GM18499 (cell line): ENCODE measurements around the gene RUNX2.

Experiments
- ATAC-seq: cut with Tn5 transposase; IDR thresholded peaks from one replicate; pipeline ENCODE4 v1.9.1; 2021; ENCODE audit warnings: moderate number of reproducible peaks; ENCODE audit not compliant: insufficient read depth, unreplicated experiment

Gene RUNX2

DNA sequence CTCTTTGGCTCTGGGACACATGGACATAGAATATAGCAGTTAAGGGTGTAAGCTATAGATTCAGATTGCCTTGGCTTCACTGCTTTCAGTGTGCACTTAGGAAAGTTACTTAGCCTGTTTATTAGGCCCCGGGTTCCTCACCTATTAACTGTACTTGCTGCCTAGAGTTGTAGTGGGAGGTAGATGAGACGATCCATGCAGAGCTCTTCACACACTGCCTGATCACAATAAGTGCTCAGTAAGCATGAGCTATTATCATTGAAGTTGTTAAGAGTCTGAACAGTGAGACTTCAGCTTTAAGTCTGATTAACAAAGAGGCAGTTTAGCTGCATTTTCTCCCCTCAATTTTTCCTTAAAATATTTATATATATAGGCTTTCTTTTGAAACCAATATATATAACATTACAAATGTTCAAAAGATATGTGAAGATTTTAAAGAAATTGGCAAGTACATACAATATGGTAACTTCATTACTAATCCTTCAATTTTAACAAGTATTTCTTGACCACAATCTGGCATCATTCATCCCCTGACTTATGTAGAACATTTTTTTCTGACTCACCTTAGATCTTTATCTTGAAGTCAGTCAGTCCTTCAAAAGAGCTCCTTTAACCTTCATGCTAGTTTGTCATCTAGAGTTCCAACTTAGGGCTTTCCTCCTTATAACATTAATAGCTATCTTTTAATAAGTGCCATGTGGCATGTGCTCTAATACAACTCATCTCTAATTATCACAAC lies 70.1 kb downstream of the RUNX2 start:
- ATAC-seq = no peak

DNA sequence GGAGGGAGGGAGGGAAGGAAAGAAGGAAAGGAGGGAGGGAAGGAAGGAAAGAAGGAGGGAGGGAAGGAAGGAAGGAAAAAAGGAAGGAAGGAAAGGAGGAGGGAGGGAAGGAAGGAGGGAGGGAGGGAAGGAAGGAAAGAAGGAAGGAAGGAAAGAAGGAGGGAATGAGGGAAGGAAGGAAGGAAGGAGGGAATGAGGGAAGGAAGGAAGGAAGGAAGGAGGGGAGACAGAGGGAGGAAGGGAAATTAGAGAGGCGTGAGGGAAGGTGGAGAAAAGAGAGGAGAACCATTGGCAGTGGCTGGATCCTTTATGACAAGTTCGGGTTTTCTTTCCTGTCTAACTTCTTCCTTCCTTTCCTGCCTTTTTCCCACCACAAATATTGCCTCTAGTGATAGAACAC lies 71.9 kb downstream of the RUNX2 start:
- no peak for ATAC-seq

DNA sequence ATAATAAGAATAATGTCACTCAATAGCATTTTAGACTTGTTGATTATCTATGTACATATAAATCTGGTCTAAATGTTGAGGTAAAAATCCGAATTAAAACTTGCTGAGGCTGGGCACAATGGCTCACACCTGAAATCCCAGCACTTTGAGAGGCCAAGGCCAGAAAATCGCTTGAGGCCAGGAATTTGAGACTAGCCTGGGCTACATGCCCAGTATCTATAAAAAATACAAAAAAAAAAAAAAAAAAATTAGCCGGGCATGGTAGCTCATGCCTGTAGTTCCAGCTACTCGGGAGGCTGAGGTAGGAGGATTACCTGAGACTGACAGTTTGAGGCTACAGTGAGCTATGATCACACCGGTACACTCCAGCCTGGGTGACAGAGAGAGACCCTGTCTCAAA lies 83.8 kb downstream of the RUNX2 start:
- no peak for ATAC-seq

DNA sequence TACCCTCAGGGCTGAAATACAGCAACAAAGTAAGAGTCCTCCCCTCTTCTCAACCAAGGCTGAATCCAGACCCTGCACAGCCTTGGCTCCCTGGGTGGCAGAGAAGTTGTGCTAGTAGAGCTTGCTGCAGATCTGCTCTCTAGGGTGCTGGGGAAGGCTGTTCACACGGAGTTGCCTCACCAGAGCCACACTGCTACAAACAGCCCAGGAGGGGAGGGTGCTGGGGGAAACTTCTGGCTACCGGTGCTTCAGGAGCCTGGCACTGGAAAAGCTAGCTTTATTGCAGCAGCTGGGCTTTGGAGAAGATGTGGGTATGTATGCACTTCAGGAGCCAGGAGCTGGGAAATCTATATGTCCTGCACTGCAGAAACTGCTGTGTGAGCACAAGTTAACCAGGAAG lies 87.2 kb downstream of the RUNX2 start:
- ATAC-seq = no peak

DNA sequence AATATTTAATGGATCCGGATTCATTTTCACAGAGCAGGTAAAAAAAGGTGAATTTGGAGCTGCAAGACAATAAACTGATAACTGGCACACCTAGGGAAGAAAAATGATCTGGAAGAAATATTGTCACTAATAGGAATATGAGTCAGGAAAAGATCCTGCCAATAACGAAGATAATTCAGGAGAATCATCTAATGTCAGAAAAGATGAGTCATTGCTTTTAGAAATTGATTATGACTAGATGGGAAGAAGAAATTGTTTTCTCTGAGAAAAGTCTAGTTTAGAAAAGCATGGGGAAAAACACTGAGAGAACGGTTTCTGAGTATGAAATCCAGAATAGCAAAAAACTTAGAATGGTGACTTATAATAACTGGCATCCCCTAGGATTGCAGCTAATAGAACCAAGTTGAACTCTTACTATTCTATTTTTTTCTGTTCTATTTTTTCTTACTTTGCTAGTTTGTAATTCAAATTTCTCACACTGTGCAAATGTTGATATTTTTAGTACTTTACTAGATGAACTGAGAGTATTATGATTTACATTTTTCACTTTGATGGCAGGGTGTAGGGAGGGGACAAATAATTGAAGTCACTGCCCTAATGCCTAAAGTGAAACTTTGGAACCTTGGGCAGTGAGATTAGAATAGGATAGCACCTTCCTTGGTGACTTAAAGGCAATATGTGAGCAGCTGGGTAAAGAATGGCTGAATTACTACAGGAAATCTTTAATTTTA lies 87.8 kb downstream of the RUNX2 start:
- no peak for ATAC-seq

DNA sequence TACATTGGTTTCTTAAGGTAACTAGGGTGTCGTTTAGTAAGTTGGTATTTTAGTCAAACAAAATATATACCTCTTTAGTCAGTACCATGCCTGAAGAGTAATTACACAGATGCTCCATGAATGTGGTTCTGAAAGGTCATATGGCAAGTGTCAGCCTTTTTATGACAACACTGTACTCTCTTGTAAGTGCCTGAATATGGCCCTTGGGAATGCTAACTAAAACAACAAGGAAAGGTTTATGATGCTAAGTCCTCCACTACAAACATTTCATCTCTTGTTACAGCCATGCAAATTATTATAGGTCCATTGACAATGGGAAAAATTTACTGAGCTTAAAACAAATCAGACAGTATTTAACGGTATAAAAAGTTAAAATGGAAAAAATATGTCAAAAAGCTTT lies 88.6 kb downstream of the RUNX2 start:
- ATAC-seq = no peak

DNA sequence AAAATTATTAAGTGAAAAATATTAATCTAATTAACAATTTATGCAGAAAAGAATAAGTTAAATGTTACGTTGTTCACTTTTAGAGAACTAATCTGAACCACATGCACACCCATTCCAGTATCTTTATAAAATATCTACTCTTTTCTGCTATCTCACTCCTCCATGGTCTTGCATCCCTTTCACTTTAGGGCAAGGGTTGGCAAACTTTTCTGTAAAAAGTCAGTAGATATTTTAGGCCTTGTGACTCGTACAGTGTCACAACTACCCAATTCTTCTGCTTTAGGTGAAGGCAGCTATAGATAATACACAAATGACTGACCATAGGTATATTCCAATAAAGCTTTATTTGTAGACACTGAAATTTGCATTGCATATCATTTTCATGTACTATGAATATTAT lies 89.3 kb downstream of the RUNX2 start:
- ATAC-seq = no peak

DNA sequence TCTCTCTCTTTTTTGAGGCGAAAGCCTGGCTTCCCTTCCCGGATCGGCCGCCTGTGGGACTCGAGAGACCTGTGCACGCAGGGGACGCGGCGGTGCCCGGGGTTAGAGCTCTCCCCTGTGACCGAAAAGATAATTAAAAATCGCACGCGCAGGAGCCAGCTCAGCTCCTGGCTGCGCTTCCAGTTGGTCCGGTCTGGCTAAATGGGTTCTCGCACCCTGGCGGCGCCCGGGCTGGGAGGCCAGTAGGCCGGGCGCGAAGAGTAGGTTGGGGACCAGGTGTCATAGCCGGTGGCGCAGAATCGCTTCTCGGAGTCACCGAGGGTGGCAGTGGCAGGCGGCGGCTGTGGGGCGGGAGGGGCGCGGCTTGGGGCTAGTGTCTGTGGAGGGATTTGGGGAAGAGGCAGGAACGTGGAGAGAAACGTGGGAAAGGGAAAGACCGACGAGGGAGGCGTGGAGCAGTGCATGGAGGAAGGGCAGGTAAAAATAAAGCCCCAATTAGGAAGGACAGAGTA lies 91.5 kb downstream of the RUNX2 start:
- no peak for ATAC-seq

DNA sequence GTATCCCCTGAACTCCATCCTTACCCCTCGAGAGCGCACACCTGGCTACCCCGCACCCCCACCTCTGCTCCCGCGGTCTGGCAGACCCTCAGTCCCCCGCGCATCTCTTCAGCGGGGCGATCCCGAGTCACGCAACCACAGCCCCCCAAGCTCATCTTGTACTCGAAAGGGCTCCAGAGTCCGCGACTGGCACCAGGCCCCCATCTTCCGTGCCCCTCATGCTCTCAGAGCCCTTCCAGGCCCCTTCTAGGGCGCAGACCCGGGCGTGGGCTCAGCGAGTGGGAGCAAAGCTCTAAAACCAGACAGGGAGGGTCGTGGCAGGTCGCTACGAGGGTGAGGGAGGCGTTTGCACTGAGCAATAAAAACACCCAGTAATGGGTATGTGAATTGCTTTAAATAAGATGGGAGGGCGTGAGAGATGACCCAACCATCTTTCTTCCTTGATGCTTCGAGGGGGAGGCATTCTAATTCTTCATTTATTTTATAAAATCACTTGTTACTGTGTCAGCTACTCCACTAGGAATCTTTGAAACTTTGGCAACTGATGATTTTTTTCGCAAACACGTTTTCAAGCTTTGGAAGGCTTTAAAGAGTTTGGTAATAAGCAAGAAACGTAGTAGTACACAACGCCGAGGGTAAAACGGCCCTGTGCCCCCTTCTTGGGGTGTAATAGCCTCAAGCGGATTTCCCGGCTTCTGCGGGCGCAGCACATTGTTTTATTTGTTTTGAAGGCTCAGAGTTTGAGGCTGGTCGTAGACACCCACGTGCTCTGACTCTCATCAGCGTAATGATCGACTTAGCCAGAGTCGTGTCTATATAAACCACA lies 92.2 kb downstream of the RUNX2 start:
- ATAC-seq = no peak

DNA sequence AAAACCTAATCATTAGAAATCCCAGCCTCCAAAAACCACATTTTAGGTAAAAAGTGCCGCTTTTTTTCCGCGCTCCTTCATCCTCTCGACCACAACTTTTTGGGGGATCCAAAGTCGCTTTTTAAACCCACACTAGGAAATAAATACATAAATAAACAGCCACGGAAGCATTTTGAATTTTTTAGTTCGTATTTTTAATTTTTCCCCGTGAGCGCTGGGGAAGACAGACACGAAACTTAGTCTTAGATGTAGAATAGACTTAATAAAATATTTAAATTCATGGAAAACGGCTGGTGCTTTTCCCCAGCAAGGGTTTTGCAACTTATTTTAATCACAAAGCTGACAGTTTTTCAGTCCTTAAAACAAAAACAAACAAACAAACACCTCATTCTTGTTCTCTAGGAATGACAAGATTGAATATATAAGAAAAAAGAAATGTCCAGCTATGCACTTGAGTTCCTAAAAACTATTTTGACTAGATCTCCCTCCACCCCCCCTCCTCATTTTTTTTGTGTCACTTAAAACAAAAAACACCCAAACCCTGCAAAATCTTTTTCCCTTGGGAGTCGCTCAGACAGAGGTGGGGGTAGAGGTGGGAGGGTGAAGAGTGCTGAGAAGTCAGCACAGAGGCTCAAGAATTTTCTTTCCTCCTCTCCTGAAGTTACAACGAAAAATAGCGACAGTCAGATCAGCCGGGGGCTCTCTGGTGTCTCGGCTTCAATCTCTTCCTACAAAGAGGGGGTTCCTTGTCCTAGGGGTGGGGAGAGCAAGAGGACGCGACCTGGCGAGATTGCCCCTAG lies 93.0 kb downstream of the RUNX2 start:
- no peak for ATAC-seq

DNA sequence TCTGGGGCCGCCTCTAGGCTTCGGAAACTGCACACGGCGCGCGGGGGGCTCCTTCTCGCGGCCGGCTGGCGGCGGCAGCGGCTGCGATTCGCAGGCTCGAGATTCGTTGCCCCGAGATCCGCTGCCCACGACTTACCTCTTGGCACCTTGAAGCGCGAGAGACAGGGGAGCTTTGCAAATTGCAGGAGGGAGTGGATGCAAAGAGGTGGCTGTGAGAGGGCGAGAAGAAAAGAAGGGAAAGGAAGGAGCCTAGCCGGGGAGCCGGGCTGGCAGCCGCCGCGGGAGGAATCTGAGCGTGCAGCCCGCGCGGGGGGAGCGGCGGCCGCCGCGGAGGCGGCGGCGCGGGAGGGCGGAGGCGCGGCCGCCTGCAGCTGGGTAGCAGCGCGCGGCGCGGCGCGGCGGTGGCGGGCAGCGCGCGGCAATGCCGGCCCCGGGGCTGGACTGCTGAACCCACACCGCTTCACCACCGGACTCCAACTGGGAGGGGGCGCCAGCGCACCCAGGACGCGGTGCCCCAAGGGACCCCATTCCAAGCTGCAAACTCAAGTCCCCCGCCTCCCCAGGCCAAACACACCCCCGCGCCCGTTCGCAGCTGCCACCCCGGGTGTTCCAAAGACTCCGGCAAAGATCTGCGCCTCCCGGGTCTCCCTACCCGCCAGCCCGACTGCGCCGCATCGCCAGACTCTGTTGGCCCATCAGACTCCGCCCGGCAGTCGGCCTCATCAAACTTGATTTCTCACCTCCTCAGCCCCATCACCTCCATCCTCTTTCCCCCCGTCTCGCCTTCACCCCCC lies 93.8 kb downstream of the RUNX2 start:
- no peak for ATAC-seq

DNA sequence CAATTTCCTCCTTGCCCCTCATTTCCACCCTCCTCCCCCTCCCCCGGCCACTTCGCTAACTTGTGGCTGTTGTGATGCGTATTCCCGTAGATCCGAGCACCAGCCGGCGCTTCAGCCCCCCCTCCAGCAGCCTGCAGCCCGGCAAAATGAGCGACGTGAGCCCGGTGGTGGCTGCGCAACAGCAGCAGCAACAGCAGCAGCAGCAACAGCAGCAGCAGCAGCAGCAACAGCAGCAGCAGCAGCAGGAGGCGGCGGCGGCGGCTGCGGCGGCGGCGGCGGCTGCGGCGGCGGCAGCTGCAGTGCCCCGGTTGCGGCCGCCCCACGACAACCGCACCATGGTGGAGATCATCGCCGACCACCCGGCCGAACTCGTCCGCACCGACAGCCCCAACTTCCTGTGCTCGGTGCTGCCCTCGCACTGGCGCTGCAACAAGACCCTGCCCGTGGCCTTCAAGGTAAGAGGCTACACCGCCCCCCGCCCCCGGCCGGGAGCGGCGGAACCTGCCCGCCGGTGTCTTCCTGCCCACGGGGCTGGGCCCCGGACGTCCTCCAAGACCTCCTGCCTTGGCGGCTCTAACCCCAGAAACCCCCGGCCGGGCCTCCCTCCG lies 94.5 kb downstream of the RUNX2 start:
- ATAC-seq = no peak

DNA sequence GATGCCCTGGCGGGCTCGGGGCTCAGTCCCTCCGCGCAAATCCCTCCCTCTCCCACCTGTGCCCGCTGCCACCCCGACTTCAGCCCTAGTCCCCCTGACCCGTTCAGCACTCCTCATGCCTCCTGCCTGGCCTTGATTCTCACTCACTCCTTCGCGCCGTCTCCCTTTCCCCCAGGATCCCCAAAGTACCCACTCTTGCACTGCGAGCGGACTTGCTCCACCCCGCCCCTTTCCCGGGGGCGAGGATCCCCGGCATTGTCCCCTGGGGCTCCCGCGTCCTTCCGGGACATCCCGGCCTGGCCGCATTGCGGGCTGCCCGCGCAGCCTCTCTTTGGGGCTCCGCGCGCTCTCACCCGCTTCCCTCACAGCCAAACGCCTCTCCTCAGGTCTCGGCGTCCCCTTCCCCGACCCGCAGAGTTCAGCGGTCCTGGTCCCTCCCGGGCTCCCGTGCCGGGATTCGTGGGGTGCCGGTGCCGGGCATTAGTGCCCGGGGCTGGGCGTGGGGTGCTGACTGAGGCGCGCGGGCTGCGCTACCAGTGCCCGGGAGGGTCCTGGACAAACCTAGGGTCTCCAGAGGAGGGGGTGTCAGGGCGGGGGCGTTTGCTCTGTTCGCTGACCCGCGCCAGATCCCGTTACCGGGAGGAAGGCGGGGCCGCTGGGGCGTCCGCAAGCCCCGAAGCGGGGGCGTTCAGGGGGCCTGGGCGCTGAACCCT lies 95.1 kb downstream of the RUNX2 start:
- no peak for ATAC-seq

DNA sequence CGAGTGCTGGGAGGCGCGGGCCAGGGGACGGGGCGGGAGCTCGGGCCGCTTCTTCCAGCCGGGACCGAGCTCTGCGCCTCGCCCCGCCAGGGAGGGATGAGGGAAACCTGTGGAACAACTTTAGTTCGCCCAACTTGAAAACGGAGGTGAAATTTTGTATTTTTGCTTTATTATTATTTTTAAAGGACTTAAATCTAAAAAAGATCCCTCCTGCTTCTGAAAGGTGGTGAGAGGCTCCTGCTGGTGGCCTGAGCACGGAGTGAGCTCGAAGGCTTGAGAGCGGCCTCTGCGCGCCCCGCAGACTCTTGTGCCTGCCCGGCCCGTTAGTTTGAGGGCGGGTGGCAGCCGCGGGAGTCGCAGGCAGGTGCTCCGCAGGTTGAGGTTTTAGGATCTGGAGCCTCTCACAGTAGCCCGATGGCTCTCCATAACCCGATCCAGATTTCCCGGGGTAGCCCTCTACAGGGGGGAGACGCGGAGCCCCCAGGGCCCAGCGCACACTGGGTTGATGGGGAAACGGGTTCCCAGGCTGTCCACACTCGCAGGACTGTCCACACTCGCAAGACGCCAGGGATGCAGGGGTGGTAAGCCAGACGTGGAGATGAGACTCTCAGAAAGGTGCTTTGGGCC lies 95.8 kb downstream of the RUNX2 start:
- ATAC-seq = no peak

DNA sequence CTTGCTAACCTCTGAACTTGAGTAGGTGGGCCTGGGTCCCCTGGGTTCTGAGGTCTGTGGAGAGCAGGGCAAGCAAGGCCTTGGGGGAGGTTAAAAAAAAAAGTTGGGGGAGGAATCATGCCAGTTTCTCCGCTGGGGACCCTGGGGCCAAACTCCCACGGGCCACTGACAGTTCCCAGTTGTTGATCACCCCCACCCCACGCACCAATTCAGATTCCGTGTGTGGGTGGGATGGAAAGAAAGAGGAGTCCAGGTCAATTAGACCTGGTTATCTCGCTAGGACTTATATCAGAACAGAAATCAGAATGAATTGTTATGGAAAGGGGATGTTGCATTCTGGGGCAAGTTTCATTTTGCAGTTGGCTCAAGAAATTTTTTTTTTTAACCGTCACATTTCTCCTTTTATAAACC lies 96.3 kb downstream of the RUNX2 start:
- no peak for ATAC-seq

DNA sequence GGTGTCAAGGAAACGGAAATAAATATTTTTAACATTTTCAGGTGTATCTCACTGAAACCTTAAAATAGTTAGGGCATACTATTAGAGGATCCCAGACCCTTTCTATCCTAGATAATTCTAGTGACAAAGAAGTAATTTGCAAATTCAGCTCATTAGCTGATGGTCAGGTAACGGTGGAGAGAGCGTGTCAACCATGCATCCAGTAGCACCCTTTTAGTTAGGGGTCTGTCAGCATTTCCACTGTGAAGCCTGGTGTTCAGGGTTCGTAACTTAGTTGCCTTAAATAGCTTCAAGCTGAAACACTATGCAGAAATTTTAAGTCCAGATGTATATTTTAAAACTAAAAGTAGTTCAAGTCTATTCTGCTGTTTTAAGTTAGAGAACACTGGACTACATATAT lies 98.1 kb downstream of the RUNX2 start:
- no peak for ATAC-seq

DNA sequence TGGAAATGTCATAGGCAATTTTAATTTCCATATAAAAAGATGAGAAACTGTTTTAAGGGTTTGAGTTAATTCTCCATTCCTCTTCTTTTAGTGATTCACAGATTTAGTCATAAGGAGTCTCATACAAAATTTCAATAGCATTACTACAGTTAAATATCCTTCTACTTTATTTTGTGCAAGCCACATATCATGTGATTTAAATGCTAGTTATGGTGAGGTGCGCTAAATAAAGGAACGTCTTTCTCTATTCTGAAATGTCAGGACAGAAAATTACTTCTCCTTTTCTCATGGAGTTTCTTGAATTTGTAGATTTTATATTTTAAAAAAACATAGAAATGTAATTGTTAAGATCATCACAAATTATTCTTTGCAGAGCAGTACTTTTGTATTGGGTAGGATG lies 99.6 kb downstream of the RUNX2 start:
- no peak for ATAC-seq

DNA sequence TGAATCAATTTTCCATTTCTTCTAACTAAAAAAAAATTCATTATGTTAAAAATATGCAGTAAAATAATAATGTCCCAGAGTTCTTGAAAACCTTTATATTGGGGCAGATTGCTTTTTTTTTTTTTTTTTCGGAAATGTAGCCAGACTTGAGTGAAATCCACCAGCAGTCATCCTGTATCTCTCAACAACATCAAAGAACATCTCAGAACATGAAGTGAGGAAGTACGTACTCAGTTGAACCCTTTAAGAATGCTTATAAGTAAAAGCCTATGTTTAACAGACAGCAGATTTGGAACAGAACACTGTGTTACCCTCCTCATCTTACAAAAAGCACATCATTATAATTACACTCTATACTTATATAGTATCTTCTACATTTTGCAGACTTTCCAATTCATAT lies 100.6 kb downstream of the RUNX2 start:
- ATAC-seq = no peak
